IPS DF 4.7 (cell line): ENCODE measurements around the gene NKX1-2.
A peak's percentile ranks its signal among the peaks of the same experiment; 100 is the strongest.
"Not testable (repeated sequence)": the region's sequence is repeated elsewhere in the genome, so short reads cannot be mapped to it uniquely, and the experiment has no call there.

ENCODE experiments used
- DNase-seq: peaks from one replicate; pipeline ENCODE4 v3.0.0-alpha.2; 2013; ENCODE audit warnings: low spot score; ENCODE audit errors: extremely low read depth

Gene NKX1-2

DNA sequence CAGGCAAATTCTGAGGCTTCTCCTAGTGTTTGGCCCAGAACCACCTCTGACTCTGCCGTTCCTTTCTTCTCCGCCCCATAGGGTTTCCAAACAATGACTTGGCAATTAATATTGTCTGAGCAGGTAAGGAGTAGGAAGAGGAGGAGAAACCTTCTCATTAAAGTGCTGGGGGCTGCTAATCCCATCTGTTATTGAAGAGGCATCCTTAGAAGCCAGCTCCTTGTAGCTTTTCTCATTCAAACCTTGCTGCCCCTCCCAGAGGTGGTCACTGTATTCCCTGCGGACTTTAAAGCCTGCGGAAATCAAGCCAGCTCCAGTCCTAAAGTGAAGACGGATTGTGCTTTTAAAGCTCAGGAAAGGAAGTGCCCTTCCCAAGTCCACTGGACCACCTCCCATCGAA is 1.4 kb upstream of the NKX1-2 start:
- DNase-seq, result no peak

- no peak for DNase-seq
Measured at GRCh38 chr10:124450783-124451057, 885 bp upstream of the NKX1-2 start.

- DNase-seq, result no peak
Measured at GRCh38 chr10:124449170-124450011, 444 bp downstream of the NKX1-2 start.

GRCh38 chr10:124448696-124449169 is 1.1 kb downstream of the NKX1-2 start:
- DNase-seq, result no peak

- no peak for DNase-seq
Measured at GRCh38 chr10:124447751-124448466, 1.9 kb downstream of the NKX1-2 start.

DNA sequence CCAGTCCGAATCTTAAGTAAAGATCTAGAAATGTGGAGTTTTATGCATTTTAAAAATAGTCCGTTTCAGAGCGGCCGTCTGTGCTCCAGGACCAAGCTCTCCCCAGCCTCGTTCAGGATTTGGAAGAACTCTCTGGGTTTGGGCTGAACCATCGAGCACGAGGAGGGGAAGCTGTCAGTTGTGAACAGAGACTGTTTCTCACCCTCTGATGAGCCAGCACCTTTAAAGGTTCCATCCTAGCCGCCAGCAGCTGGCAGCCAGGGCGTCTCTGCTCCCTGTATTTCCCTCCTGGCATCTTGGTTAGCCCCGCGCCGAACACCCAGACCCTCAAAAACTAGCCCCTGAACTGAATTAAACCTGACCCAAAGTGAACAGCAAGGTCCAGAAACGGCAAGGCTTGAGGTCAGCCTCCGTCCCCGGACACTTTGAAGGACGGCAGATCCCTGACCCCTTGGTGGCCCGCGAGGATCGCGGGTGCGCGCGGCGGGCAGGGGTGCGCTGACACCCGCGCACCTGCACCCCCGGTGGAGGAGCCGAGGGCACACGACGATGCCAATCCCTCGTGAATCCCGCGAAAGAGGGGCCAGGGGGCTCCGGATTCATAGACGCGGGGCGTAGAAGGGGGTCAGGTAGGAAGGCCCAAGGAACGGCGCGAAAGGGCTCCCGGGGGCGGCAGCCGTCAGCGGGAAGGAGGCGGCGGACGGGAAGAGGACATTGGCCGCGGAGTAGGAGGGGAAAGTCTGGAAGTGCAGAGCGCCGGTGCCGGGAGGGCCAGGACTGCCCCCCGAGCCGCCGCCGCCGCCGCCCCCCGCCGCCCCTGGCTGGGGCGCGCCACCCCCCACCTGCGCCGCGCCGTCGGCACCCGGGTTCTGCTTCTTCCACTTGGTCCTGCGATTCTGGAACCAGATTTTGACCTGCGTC is 2.7 kb downstream of the NKX1-2 start:
- DNase-seq, result no peak

GRCh38 chr10:124441694-124442093 is 8.1 kb downstream of the NKX1-2 start:
- not testable (repeated sequence) for DNase-seq

- no peak for DNase-seq
Measured at GRCh38 chr10:124436191-124436638, 13.6 kb downstream of the NKX1-2 start.

DNA sequence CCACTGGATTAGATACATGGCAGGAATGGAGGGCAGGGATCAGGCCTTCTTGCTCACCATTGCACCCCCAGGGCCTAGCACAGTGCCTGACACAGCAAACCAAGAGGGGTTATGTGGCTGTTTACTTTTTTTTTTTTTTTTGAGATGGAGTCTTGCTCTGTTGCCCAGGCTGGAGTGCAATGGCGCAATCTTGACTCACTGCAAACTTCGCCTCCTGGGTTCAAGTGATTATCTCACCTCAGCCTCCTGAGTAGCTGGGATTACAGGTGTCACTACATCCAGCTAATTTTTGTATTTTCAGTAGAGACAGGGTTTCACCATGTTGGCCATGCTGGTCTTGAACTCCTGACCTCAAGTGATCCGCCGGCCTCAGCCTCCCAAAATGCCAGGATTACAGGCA is 14.2 kb downstream of the NKX1-2 start:
- not testable (repeated sequence) for DNase-seq

- no peak for DNase-seq
Measured at GRCh38 chr10:124433461-124433860, 16.4 kb downstream of the NKX1-2 start.

GRCh38 chr10:124430077-124430476 is 19.8 kb downstream of the NKX1-2 start:
- DNase-seq, result no peak

DNA sequence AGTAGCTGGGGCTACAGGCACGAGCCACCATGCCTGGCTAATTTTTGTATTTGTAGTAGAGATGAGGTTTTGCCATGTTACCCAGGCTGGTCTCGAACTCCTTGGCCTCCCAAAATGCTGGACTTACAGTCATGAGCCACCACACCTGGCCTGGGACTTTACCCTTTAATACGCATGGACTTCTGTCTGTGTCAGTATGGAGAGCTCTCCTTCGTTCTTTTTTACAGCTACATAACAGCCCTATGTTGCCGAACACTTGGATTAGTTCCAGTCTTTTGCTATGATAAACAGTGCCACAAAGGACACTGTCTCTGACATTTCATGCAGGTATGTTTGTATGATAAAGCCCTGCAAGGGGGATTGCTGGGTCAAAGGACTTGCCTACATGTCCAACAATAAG is 20.3 kb downstream of the NKX1-2 start:
- DNase-seq, result no peak

GRCh38 chr10:124428207-124428777 is 21.5 kb downstream of the NKX1-2 start:
- no peak for DNase-seq

GRCh38 chr10:124425227-124425962 is 24.4 kb downstream of the NKX1-2 start:
- no peak for DNase-seq

DNA sequence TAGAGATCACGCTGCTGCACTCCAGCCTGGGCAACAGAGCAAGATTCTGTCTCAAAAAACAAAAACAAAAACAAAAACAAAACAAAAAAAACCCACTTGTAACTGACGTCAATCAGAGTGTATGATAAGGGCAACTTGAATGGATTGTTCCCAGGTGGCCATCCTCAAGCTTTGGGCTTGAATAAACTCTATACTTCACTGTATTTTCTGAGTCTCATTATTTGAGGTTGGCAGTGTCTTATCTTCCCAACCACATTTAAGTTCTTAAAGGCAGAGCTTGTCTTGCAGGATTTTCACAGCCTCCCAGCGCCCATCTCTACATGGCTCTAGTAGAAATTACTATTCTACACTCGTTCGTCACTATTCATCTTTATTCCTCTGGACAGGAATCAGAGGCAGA is 26.0 kb downstream of the NKX1-2 start:
- no peak for DNase-seq

DNA sequence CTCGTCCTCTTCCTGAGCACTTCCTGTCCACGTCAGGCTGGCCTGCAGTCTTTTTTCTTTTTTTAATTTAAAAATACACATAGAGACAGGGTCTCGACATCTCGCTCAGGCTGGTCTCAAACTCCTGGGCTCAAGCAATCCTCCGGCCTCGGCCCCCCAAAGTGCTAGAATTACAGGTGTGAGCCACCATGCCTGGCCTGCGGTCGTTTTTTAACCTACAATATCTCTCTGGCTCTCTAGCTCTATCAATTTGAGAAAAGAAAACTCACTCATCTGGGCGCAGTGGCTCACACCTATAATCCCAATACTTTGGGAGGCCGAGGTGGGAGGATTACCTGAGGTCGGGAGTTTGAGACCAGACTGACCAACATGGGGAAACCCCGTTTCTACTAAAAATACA is 27.1 kb downstream of the NKX1-2 start:
- DNase-seq, result no peak

- DNase-seq, result no peak
Measured at GRCh38 chr10:124420254-124420653, 29.6 kb downstream of the NKX1-2 start.

GRCh38 chr10:124419635-124420034 is 30.2 kb downstream of the NKX1-2 start:
- DNase-seq, result no peak

DNA sequence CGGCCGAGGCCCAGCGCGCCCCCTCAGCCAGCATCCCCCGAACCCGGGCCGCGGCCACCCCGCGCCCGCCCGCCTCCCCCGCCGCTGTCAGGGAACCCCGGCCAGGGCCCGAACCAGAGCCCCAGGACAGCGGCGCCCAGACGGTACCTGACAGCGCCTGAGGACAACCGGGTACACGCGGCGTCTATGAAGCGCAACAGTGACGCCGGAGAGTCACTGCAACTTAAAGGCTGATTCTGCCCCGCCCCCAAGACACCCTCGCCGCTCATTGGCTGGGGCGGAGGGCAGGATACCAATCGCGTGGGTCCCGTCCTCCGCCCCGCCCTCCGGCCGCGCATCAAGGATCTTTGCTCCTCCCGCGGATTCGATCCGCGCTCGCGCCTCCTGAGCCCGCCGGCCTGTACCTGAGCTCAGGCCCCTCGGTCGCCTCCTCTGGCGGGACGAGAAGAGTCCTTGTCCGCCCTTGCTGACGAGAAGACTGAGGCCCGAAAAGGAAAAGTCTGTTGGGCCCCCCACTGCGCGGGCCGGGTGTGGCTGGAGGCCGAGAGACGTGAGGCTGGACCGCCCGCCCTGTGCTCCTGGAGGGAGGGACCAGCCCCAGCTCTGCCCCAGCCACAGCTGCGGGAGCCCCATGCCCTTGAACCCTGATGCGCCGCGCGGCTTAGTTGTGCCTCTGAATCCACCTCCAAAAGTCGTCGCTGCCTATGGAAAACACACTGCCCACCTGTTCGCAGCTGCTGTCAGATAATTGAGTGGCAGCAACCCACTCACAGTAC is 30.9 kb downstream of the NKX1-2 start, which contains the start of gene OAT:
Gene OAT (minus strand): TSS at position 198 of the 776 bp plus-strand sequence. CDS start 6,752 bp downstream, outside the sequence.
- peak; percentile 86 for DNase-seq
